Measurements from ENCODE around the gene PRMT3.
A peak's percentile ranks its signal among the peaks of the same experiment; 100 is the strongest.
"Not testable (repeated sequence)": the region's sequence is repeated elsewhere in the genome, so short reads cannot be mapped to it uniquely, and the experiment has no call there.

The PRMT3 gene

DNA sequence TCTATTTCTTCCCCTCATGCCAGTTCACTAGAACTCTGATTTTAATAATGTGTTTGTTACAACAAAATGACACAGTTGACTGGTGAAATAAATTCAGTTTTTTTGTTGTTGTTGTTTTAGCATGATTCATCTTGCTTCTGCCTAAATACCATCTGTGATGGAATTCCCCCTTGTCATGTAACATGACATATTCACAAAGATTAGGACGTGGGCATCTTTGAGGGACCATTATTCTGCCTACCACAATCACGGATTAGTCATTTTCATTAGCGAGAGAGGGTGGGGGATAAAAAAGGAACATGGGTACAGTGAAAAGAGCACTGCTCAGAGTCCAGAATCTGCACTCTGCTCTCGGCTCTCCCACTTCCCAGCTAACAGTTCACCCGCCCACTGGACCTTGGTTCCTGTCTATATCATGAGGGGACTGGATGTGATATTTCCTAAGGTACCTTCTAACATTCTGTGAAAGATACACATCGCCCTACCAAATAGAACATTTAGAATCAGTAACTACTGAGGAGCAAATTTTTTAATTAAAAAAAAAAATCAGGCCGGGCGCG, 12.7 kb upstream of the PRMT3 start:
- DNase-seq = no peak

DNA sequence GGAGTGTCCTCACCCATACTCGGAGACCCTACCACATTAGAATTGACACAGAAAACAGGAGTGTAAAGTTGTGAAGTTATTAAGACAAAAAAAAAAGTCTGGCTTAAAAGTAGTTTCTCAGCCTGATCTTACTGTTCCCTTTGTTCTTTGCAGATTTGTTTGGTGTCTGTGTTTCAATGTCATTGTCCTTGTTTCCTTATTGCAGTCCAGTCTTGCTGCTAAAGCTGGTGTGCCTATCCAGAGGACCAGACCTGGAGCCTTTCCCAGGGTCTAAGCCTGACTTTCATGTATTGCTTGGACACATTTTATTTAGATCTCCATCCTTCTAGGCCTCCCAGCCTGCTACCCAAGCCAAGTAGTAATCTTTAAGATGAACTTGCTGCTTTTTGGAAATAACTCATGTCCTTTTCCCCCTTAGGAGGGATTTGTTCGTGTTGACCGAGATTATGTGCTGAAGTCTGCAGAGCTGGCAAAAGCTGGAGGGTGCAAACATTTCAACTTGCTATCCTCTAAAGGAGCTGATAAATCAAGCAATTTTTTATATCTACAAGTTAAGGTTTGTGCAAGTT, 11.3 kb upstream of the PRMT3 start:
- no peak for DNase-seq

DNA sequence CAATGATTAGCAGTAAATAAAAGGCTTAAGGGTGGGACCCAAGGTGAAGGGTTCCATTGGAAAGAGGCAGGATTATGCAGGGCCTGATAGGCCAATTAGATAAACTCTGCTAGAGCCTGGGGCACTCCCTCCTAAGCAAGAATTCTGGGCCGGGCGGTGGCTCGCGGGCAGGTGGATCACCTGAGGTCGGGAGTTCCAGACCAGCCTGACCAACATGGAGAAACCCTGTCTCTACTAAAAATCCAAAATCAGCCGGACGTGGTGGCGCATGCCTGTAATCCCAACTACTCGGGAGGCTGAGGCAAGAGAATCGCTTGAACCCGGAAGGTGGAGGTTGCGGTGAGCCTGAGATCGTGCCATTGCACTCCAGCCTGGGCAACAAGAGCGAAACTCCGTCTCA, 1.5 kb upstream of the PRMT3 start:
- not testable (repeated sequence) for DNase-seq

DNA sequence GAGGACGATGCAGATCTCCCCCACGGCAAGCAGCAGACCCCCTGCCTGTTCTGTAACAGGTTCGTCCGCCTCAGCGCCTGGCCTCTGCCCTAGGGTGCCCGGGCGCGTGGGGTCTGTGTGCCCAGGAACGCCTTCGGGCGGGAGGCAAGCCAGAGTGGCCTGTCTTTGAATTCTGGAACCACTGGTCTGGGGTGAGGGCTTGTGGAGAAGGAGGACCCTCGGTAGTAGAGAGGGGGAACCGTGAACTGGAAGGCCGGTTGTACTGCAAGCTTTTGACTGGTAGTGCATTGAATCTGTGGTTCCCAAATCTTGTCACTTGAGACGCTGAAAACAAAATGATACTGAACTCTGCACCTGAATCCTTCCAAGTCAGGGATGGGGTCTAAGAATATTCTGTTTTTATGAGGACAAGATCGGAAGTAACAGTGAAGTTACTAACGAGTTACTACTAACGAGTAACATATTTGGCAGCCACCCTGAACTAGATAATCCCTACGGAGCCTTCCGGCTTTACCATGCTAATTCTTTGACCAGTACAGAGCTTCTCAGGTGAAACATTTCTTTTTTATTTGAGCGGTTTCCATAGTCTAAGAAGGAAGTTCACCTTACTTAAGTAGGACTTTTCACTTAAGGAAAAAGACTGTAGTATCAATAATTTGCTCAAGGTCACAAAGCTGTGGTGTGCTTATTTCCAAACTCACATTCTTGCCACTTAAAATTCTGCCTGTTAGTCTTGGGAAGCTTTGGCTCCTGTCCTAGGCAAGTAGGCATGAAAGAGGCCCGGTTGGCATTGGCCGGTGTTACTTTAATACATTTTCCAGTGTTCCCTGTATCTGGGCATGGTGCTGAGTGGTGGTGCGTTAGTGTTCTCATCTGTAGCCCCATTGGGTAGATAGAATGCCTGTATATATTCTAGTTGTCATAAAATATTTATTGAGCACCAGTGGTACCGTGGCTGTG, 860 bp downstream of the PRMT3 start:
- DNase-seq = peak in 1 of 2 donors; percentile 2

DNA sequence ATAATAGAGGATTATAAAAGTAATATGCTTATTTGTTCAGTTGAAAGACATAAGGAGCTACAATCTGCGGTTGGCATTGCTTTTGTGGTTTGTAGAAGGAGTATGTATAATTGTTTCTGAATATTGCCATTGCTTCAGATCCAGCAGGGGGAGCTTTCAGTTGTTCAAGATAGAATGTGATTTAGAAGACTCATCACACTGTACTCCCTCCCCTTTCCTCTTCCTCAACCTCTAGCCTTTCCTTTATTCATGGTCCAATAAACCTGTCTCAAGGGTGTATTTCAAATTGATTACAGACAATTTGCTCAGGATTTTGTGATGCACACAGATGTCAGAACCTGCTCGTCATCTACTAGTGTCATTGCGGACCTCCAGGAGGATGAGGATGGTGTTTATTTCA, 9.8 kb downstream of the PRMT3 start:
- peak in 1 of 2 donors; percentile 44 for DNase-seq

DNA sequence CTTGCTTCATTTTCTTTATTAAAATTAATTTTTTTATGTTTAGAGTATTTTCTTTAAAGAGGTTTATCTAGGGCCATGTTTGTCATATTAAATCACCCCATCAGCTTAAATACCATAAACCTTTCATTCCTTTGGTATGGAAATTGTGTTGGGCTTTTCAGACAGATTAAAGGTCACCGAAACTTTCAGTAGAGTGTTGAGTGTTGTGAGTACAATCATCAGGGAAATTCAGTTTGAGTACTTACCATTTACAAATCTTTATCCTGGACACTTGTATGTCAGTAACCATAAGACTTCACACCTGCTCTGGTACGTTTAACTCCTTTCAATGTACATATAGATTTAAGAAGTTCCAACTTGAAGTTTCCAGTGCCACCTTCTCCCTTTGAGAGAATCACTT, 12.0 kb downstream of the PRMT3 start:
- no peak for DNase-seq

DNA sequence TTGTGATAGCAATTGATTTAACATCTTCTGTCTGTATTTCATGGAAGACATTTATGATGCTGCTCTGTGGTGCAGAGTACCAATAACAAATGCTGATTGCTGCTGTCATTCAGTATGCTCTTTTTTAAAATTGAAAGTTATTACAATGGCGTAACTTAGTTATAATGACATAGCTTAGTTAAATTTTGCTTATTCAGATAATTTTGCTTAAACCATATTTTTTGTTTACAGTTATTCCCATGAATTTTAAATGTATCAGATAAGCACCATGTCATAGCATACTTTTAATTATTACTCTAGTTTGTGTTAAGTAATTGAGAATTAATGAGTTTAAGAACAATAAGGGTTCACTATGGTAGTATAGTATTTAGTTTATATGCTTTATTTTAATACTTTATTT, 15.5 kb downstream of the PRMT3 start:
- DNase-seq = no peak

DNA sequence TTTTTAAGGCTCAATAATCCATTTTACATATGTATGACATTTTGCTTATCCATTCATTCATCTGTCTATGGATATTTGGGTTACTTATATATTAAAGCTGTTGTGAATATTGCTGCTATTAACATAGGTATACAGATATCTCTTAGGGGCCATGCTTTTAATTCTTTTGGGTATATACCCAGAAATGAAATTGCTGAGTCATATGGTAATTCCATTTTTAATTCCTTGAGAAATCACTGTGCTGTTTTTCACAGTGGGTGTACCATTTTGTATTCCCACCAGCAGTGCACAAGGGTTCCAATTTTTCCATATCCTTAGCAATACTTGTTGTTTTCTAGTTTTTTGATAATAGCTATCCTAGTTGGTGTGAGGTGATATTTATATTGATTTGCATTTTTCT, 19.0 kb downstream of the PRMT3 start:
- DNase-seq = no peak

DNA sequence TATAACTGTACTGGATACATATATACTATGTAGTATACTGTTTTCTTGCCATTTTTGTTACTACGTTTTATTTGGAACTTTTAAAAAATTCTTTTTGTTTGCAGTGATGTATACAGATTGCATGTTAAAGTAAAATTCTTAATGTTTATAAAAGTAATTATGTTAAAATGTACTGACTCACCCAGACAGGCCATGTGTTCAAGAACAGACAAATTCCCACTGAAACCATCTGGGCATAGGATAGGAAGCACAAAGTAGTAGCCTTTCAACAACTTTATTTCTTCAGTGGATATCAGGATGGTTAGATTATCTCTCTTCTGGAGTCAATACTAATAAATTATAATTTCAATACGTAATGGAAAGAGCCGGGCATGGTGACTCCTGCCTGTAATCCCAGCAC, 19.8 kb downstream of the PRMT3 start:
- no peak for DNase-seq

DNA sequence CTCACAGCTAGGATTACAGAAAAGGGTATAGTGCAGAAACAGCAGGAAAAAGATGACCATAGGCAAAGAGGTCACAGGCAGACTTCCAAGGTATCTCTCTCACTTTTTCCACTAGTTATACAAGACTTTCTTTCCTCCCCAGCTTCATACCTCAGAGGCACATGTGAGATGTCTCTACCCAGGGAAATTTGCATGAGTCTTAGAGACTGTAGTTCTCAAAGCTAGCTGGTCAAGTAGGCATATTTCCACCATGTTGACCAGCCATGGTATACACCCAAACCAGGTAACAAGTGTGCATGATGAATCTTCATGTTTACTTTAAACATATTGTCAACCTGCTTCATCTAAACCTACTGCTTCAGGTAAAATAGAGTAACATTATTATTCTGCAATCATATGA, 27.9 kb downstream of the PRMT3 start:
- DNase-seq = no peak

DNA sequence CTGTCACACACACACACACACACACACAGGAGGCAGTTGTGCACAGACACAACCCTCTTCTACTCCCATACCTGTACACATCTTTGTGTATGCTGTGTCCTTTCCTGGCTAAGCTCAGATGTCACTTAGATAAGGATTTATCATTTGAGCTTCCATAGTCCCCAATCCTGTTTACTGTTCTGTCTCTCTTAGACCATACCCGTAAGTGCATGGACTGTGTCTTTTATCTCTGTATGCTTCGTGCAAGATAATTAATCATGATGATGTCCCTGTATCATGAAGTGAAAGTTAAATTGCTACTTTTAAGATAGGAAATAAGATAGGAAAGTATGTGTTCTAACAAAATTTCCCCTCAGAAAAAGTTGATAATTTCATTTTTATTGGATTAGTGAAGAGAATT, 30.3 kb downstream of the PRMT3 start:
- no peak for DNase-seq

DNA sequence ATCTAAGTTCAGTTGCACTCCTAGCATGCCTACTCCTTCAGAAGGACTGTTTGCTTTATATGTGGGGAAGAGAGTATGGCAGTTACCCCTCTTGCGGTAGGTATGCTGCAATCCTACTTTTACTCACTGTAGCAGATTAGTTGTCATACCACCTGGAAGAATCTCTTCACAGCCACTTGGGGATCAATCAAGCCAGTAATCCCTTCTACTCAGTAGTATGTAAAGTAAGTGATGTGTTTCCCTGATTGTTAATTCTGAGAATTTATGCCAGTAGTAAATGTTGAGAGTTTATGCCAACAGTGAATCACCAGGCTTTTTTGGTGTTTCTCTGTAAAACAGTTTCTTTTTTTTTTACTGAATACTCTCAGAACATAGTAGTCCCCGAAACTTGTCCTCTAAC, 34.4 kb downstream of the PRMT3 start:
- no peak for DNase-seq

DNA sequence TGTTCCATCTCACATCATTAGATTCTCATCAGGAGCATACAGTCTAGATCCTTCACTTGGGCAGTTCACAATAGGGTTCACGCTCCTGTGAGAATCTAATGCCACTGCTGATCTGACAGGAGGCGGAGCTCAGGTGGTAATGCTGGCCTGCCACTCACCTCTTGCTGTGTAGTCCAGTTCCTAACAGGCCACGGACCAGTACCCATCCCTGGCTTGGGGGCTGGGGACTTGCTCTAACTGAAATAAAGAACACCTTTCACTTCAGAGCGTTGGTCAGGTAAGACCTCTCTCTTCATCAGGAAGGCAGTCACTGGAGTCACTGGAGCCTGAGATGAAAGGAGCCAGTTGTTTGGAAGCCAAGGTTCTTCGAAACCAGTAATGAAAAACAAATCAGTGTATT, 41.7 kb downstream of the PRMT3 start:
- no peak for DNase-seq

DNA sequence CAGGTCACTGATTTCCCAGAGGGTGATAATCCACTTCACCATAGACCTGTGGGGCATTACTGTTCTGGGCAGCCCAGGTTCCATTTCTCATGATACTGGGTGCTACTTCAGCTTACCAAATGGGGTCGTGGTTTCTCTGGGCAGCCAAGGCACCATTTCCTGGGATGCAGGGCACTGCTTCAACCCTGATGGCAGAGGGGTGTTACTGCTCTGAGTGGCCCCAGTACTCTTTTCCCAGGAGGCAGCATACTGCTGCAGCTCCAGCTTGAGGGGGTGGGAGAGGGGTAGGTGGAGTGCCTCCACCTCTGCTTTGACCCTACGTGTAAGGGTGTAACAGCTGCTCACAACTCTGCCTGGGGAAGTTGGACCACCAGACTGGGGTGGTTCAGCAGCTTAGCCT, 51.1 kb downstream of the PRMT3 start:
- DNase-seq = no peak

DNA sequence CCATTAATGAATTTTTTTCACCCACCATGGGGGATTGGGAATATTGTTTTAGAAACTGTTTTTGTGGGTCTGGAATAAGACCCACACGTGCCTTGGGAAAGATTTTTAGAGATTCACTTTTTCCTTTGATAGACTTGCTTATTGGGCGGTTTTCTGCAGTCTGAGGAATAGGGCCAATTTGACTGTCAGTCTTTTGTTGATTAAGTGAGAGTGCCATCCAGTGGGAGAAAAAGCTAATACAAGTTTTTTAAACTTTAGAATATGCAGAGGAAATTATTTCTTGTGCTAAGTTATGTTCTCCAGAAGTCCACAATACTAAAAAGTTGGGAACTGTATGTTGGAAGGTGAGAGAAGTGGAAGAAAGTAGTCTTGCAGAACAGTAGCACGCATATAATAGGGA, 56.1 kb downstream of the PRMT3 start:
- peak in 1 of 2 donors; percentile 8 for DNase-seq

DNA sequence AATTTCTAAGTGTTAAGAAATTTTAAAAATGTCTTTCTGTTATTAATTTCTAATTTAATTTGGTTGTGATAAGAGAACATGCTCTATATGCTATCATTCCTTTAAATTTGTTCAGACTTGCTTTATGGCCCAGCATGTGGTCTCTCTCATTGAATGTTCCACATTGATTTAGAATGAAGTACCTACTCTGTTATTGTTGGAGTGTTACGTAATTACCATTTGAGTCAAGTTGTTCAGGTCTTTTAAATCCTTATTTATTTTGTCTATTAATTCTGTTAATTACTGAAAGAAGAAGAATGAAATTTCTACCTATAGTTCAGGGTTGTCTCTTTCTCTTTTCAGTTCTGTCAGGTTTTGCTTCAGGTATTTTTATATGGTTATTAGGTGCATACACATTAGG, 57.0 kb downstream of the PRMT3 start:
- no peak for DNase-seq

DNA sequence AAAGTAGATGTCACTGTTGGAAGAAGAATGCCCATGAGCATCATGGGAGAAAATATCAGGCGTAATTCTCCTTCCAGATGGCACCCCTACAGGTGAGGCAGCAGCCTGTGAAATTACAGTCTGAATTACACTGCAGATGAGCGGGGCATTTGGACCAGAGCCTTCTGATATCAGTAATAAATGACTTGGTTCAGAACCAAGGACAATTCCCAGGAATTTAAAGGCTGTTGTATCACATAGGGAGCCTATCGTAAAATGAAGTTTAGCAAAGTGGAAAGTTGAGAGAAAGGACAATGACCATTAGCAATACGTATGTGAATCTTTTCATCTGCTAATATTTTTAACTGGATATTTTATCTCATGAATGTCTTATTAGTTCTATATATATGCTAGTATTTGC, 61.3 kb downstream of the PRMT3 start:
- no peak for DNase-seq

DNA sequence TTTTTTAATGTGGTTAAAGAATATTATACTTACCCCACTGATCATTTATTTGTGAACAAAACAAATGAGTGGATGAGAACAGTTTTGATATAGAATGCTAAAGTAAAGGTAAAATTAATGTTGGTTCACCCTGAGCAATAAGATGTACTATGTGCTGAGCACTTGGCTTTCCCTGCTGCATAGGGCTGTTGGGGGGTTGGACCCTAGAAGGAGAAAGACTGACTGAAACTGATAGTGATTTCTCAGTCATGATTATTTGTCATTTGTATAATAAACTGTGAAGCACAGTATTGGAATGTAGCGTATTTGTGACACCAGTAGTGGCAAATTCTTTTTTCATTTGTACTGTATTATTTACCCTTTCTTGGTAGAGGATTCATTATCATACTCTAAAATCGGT, 63.3 kb downstream of the PRMT3 start:
- no peak for DNase-seq

DNA sequence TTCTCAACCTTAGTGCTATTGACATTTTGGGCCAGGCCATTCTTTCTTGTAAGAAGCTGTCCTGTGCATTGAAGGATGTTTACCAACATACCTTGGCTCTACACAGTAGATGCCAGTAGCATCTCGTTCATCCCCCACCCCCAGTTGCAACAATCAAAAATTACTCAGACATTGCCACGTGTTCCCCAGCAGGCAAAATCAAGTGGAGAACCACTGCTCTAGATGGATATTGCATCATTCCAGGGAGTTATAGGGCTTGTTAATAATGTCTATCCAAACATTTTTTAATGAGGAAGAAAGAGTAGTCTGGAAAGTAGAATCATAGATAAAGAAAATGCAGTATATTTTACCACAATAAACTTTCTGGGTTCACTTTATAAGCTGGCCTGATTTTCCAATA, 64.1 kb downstream of the PRMT3 start:
- no peak for DNase-seq

DNA sequence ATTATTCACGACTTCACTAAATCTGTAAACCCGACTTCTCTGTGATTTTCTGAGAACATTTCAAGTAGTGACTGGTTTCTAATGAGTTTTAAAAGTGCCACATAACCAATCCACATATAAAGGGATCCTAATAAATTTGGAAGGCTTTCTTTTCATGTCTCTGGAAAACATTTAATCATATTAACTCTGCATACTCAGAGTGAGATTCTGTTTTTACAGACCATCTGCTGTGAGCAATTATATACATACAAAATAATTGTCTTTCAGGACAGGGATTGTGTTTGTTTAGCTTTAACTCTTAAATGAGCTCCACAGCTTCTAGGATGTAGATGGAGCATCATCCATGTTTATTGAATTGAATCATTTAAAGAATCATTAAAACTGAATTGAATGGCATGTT, 65.1 kb downstream of the PRMT3 start:
- DNase-seq = no peak

DNA sequence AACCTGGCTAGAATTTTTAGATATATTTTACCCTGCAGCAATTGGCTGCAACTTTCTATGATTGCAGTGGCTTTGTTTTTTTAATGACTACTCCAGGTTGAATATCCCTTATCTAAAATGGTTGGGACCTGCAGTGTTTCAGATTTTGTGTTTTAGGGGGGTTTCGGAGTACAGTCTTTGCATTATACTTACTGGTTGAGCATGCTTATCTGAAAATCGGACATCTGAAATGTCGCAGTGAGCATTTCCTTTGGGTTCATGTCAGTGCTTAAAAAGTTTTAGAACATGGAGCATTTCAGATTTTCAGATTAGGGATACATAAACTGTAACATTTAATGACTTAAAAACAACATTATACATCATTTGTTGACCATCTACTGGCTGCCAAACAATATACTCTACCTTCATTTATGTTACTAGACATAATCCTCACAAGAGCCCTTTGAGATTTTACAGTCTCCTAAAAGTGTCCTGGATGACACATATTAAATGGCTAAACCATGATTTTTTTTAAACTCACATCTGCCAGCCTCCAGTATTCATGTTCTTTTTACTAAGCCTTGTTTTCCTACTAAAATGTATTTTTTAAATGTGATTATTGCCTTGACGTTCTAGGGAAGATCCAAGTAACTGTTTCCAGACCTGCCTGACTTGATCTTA, 66.3 kb downstream of the PRMT3 start:
- DNase-seq = no peak

DNA sequence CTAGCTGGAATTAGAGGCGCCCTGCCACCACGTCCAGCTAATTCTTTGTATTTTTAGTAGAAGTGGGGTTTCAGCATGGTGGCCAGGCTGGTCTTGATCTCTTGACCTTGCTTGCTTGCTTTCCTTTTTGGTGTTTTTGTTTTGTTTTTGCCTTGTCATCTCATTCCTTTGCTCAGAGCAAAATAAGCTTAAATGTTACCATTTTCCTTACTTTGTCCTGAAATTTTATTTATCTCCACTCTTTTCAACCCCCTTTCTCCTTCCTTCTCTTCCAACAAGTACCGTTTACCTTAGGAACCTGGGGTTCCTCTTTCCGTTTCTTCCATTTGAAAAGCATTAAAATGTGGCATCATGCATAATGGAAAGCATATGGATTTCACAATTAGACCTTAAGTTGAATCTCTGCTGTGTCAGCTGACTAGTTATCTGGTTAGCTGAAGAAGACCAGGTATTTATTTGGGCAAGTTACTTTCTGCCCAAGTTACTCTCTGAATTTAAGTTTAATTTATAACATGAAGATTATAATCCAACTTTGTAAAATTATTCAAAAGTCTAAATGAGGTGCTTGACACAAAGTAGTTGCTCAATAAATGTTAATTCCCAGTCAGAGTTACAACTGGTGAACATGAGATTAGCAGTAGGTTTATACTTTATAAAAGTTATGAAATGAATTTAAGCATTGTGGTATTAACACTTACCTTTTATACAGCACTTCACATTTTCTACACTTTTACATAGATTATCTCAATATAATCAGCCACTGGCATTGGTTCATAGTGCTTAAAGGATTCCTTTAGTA, 69.7 kb downstream of the PRMT3 start:
- DNase-seq = no peak
